M059J (cell line): ENCODE data around the gene DCDC2C. TPM values are rescaled to one million over a fixed set of nuclear protein-coding genes. Genes with fewer than 3 reads are reported as not detected.

Experiments
- DNase-seq: peaks from one replicate; pipeline ENCODE4 v3.0.0-alpha.2; 2012; ENCODE audit warnings: low read depth
- total RNA-seq: library from RNA; depleted of rRNA; stranded (reverse); fragments of >200 nt; shearing (Covaris generic); gene quantifications from 2 replicates; pipeline ENCODE4 v1.2.3, GENCODE V29; 2014; rRNA removed

Gene DCDC2C, protein sequence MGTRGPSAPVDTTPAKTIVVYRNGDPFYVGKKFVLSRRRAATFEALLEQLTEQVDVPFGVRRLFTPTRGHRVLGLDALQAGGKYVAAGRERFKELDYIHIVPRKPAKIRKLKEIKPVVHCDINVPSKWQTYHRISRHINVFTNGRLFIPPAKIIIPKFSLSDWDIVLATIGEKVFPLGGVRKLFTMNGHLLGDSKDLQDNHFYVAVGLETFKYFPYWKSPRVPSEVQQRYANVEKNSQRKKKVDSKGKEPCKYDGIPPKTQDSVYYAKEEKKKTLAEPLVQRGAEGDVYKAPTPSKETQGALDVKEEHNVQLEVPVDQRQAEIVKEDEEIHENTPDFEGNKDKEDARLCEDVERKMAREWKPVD
- not detected in 2 replicates for total RNA-seq

DNA sequence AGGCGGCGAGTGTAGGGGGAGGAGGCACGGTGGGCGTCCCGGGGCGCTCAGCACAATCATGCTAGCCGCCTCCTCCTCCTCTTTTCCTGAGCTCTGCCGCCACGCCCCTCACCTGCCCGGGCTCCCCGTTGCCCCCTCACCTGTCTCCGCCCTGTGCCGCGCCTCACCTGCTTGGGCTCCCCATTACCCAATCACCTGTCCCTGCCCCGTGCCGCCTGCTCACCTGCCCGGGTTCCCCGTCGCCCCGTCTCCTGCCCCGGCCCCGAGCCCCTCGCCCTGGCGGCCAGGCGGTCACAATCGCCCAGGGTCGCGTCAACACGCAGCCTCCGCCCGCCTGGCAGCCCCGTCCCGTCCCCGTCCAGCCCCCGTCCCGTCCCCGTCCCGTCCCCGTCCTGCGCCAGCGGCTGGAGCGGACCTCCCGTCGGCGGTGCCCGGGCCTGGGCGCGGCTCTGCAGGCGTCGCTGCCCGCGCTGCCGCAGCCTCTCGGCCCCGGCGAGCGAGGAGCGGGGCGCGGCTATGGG is at the start of gene DCDC2C:
DCDC2C (plus strand) TSS at position 340 of the 521 bp plus-strand sequence; CDS start at position 517, 177 bp downstream.
- no peak for DNase-seq

DNA sequence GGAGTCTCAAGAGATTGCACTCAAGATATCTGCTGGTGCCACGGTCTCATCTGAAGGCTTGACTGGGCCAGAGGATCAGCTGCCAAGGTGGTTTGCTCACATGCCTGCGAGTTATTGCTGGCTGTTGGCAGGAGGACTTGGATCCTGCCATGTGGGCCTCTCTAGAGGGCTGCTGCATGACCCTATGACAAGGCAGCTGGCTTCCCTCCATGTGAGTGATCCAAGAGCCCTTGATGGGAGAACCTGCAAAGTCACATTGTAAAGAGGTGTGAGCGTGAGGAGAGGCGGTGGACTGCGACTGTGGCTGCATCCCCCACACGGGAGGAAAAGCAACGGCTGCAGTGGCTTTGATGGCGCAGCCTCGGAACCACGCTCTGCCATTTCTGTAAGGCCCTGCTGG is 49.4 kb upstream of the DCDC2C start:
- no peak for DNase-seq

DNA sequence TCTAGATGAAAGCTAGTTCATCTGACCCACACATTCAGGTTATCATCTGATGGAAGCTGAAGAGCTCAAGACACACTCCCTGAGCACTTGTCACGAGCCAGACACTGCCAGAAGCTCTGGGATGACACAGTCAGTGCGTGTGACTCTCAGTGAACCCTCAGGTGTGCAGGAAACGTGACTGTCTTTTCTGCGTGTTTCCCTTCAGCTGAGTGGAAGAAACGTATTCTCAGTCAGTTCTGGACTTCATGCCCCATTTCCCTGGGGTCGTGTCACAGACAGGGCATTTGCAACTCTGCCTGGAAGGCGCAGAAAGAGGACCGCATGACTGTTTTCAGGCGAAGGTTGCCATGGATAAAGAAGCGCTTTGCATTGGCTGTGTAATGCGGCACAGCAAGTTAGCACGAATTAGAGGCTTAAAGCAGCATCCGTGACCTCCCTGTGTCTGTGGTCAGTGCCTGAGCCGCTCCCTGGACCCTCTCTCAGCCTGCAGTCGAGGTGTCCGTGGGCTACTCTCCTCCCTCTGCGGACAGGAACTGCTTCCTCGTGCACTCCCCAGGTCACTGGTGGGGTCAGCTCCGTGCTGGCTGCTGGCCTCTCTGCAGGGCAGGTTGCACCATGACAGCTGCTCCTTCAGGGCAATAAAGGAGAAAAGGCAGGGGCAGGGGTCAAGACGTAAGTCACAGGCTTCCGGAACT is 48.7 kb upstream of the DCDC2C start:
- no peak for DNase-seq

DNA sequence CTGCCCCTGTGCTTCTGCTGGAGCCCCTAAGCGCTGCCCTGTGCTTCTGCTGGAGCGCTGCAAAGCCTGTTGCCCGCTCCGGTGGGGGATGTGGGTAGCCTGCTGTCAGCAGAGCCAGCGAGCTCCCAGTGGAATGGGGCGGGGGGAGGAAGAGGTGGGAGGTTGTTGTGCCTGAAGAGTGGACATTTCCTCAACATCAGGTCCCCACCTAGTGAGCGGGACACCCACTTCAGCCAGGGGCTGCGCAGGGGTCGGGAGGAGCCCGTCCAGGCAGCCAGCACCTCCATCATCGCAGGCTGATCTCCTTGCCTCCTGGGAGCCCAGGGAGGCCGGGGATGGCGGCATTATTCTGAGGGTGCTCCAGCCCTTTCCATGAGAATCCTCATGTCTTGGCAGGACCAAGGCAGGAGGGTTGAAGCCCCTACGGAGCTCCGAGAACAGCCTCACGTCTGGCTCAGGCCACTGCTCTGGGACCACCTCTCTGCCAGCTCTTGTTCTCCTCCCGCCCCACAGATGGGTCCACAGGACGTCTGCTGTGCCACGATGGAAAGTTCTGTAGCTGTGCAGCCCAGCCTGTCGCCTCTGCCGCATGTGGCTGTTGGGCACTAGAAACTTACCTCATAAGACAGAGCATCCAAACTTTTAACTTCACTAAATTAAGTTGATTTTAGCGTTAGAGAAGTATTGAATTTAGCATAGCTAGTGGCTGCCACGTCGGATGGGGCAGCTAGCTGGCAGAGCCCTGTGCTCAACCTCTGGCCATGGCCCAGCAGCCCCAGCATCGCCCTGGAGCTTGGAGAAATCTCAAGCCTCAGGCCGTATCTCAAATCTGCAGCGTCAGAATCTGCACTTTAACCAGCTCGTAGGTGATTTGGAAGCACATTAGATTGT is 47.3 kb upstream of the DCDC2C start:
- DNase-seq, result no peak

DNA sequence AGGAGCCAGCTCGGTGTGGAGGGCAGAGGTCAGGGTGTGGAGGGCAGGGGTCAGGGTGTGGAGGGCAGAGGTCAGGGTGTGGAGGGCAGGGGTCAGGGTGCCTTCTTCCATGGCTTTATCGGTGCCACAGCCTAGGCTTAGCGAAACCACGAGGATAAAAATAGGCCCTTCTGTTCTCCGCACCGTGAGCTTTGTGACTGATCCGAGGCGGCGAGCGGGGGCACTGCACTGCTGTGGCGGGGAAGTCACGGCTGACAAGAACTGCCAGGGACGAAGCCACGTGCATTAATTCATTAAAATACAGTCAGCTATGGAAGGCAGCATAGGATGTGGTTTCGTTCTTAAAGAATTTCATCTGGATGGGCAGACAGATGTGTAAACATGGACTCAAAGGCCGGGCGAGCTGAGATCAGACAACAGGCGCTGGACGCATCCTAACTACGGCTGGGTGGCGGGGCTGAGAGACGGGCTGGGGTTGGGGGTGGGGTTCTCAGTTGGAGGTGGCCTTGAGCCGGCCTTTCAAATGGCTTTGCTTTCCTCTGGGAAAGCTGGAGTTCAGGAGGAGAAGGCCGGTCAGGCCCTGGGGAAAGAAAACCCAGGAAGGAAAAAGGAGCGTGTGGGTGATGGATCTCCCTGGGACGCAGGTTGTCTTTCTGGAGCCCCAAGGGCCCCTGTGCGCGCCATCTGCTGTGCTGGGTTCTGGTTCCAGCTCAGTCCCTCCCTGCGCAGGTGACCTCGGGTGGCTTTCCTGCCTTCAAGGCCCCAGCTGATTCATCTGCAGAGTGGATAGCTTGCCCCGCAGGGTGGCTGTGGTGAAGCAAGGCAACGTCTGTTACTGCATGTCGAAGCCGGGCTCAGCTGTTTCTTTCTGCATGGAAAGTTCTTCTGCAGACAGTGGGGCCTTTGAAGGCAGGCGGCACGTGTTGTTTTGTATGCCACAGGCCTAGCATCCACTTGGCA is 46.3 kb upstream of the DCDC2C start:
- no peak for DNase-seq

DNA sequence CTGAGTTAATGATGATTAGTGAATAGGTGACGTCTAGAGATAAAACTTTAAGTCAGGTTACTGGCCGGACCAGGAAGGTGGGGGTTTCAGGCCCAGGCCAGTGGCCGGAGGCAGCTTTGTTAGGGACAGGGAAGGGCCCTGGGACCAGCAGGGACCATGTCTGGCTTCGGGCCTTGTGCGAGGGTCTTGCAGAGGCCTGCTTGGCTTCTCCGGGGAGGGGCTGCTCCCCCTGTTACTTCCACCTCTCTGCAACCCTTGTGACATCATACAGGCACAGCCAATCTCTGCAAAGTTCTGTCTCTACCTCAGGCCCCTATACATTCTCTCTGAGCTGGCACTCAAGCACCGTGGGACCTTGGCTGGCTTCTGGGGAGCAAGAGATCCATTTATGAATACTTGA is 45.5 kb upstream of the DCDC2C start, which contains the start of gene ALLC:
ALLC (plus strand) TSS at position 320 of the 400 bp plus-strand sequence. CDS start 12,958 bp downstream, outside the sequence.
- DNase-seq, result no peak

DNA sequence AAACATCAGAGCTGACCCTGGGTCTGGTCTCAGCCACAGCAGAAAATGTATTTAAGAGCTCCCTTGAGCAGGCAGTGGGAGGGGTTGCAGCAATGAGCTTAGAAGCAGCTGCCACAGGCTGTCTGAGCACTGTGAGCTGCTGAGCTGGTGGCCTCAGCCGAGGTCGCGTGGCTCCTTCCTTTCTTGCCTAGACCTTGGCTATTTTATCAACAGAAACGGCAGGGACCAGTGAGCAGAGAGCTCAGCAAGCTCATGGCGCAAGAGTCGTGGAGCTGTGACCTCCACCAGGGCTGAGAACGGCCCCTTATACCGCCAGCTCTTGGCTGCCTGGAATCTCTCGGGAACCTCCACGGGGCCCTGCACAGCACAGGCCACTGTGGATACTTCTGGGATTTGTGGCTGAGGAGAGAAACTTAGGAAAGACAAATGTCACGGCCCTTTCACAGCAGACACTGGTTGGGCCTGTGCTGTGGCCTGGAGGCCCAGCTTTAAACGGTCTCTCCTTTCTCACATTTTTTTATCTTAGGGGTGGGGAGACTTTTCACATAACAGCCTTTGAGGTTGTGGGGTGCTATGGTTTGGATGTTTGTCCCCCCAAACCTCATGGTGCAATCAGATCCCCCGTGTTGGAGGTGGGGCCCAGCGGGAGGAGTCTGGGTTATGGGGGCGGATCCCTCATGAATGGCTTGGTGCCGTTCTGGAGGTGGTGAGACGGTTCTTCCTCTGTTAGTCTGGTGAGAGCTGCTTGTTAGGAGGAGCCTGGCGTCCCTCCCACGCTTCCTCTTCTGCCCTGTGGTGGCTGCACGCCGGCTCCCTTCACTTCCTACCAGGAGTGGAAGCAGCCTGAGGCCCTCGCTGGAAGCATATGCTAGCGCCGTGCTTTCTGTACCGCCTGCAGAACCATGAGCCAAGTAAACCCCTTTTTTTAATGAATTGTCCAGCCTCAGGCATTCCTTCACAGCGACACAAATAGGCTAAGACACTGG is 43.6 kb upstream of the DCDC2C start:
- DNase-seq, result no peak

DNA sequence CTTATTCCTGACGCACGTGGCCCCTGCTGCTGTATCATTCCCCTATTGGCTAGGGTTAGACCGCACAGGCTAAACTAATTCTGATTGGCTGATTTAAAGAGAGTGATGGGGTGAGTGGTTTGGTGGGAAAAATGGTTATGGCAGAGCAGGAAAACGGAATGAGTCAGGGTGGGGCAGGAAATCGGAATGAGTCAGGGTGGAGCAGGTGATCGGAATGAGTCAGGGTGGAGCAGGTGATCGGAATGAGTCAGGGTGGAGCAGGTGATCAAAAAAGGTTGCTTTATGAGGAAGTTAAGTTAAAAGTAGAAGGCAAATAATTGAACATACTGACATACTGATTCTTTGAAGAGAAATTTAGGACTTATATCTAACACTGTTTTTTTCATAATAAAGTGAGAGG is 42.7 kb upstream of the DCDC2C start:
- DNase-seq, result peak; percentile 16

DNA sequence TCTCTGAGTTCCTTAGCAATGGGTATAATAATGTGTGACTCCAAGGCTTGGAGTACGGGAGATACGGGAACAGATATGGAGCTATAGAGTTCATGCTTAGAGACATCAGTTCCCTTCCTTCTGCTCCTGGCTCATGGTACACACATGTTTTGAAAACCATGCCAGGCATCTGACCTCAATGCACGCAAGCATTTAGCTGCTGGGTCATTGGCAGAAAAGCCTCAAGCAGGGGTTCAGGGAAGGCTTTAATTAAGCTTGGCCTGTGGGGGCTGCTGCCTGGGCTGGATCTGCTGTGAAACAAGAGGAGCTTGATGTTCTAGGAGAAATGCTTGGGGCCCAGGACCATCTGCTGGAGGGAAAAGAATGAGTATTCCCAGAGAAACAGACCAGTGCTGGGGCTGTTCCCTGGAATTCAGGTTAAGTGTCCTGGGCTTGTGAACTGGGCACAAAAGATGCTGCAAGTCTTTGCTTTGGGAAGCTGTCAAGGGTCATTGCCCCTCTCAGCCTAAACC is 42.2 kb upstream of the DCDC2C start:
- DNase-seq, result no peak

DNA sequence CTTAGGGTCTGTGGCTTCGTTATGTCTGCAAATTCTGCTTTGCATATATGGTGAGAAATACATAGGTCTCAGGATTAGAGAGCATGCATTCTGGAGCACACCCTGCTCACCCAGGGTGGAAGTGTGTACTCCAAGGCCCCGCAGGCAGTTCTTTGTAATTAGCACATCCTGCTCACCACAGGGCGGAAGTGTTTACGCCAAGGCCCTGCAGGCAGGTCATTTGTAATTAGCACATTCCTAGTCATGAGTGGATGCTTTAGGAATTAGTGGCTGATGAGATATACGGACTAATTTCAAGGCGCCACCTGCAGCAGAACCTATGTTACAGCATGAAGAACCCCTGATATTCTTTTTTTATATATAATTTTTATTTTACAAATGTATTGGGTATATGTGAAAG is 41.1 kb upstream of the DCDC2C start:
- DNase-seq, result no peak

DNA sequence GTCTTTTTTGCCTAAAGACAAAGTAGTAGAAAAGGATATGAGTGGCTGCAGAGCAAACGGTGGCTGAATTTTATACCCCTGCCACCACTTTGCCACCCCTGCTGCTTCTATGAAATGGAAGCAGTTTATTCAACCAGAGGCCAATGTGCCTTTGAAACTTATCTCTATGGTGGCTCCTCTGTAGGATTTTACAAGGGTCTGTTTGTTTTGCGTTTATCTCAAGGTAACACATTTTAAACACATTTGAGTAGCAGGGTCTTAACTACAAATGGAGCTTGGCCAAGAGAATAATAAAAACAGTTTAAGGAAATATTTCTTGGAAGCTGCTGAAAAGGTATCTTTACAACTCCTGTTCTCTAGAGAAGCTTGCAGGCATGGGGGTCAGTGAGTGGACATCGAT is 39.3 kb upstream of the DCDC2C start:
- no peak for DNase-seq

DNA sequence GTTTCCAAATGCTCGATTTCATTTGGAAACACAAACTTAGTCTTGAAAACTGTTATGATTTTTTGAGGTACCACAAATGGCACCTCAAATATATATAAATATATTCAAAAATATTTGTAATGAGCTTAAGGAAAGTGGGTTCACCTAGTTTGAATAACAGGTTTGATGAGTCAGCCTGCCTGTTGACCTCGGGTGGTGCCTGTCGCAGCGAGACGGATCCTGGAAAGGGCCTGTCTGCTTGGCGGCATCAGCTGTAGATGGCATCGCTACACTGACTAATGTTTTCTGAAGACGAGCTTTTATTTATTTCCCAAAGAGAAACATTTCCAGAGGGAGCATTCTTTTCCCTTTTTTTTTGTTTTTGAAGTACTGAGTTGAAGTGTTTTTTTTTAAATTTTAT is 38.5 kb upstream of the DCDC2C start:
- DNase-seq, result no peak

DNA sequence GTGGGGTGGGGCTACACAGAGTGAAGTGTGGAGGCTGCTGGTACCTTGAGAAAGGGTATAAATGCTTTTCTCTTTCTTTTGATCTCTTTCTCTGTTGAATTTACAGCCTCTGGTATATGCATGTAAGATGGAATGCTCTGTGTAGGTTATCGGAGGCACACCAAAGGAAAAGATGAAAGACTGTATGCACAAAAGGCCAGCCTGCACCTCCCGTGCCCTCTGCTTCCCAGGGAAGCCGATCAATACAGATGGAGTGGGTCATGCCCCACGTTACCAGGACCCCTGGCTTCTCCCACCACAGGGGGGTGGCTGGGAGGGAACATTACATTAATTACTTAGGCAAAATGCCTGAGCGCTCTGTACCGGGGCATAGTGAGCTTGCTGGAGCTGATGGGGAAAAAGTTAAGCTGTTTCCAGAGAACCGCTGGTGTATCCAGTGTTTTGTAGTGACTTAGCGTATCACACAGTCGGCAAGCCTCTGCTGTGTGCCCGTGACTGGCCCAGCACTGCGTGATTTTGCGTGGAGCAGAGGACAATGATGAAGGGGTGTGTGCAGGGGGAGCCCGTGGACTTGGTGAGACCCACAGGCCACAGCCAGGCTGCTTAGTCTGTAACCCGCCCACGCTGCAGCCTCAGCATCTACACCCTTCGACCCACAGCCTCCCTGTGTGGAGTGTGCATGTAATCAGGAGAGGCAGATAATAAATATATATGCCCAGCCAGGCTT is 37.3 kb upstream of the DCDC2C start:
- no peak for DNase-seq

DNA sequence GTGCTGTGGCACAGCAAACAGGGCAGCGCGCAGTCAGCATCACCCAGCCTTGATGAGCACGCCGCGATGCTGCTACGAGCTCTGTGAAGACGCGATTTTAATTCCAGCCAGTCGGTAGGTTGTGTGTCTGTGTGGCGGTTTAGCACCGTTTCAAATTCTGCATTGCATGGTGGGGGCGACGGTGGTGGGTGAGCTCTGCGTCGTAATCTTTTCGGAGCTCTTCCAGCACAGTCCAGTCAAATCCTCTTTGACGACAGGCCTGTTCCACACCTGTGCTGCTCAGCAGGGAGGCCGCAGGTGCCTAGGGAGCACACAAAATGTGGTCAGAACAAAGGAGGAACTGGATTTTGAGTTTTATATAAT is 36.8 kb upstream of the DCDC2C start:
- DNase-seq, result no peak

DNA sequence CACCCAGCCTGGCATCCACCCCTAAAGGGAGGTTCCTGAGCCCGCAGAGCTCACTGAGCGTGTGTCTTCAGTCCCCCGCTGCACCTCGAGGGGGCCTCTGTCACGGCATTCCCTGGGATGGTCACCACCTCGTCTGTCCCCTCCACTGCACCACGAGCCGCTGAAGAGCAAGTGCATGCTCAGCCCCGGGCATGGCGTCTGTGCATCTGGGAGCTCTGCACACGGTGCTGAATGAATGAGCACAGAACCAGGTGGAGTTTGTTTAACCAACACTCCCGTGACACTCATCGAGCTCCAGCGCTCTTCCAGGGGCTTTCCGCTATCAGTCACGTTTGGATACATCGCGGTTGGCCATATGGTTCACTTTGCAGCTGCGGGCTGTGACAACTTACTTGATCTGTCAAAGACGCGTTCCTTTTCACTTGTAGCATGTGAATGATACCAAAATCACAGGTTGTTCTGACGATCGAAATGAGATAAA is 36.2 kb upstream of the DCDC2C start:
- DNase-seq, result no peak

DNA sequence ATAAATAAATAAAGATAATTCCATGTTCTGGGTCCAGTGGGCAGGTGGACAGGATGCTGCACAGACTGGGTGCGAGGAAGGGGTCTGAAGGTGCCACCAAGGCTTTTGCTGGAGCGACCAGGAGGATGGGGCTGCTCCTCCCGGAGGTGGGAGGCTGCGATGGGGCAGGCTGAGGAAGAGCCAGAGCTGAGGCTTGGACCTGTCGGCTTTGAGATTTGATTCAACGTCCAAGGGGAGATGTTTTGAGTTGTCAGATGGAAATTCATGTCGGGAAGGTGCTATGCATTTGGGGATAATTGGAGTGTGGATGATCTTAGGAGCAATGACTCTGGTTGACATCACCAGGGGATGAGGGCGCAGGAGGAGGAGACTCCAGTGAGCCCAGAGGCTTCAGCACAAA is 33.7 kb upstream of the DCDC2C start:
- DNase-seq, result no peak

DNA sequence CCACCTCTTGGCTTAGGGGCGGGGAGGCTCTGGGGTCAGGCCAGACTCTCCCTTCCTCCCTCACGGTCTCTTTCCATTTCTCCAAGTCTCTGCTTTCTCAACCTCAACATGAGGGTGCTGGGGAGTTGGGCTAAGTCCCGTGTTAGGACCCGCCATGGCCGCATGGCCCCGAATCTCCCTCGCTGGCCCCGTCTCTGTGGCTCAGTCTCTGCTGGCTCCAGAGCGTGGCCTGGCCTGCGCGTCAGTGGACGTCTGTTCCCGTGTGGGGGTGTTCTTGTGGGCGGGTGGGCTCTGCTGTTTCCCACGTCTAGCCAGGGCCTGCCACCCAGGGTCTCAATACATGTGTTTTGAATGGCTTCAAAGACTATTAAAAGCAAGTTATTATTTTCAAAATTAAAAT is 33.0 kb upstream of the DCDC2C start:
- no peak for DNase-seq

DNA sequence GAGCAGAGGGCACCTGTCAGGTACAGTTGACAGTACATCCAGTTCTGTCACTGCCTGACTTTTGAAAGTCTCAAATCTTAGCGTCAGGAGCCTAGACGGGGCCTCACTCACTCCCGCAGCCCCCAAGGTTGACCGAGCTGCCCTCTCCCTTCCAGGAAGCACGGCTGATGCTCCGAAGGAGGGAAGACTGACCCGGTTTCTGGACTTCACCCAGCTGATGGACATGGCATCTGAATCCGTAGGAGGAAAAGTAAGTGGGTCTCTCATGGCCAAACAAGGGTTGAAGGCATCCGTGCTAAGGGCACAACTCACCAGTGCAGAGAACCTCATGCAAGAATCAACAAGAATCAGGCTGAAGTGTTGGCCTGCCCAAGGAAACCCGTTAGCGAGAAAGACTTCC is 32.4 kb upstream of the DCDC2C start:
- no peak for DNase-seq
